ENCODE data around the gene MAGEA8.
"Not testable (repeated sequence)": the region's sequence is repeated elsewhere in the genome, so short reads cannot be mapped to it uniquely, and the experiment has no call there.

Gene MAGEA8

DNA sequence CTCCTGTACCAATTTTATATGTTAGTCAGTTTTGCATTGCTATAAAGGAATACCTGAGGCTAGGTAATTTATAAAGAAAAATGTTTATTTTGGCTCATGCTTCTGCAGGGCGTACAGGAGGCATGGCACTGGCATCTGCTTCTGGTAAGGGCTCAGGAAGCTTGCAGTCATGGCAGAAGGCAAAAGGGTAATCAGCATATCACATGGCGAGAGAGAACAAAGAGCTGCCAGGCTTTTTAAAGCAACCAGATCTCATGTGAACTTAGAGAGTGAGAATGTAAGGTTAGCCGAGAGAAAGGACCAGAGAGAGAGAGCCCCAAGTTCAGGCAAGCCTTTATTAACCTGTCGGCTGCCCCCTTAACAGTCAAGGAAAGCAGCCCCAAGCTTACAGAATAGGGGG lies 42.9 kb downstream of the MAGEA8 start:
- not testable (repeated sequence) for H3K27ac Mint-ChIP-seq; H3K36me3 Mint-ChIP-seq; H3K27me3 Mint-ChIP-seq; ATAC-seq (ENCODE audit: low read depth); DNase-seq (ENCODE audit: low spot score in 2 of 2); H3K9me3 Mint-ChIP-seq; H3K4me1 Mint-ChIP-seq; H3K4me3 Mint-ChIP-seq

DNA sequence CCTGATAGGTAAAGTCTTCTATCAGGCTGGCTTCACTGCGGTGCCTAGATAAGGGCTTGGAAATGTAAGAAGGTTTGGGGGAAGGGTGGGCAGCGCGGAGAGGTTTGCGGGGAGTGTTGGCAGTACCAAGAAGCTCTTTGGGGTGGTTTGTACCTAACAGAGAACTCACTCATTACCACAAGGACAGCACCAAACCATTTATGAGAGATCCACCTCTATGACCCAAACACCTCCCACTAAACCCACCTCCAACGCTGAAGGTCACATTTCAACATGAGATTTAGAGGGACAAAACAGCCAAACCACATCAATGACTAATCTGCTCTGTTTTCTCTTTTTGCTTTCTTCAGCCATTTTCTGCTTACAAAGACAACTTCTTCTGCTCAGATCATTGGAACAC lies 43.5 kb downstream of the MAGEA8 start:
- ATAC-seq (ENCODE audit: low read depth); H3K9me3 Mint-ChIP-seq; H3K4me3 Mint-ChIP-seq; H3K36me3 Mint-ChIP-seq; H3K4me1 Mint-ChIP-seq; H3K27me3 Mint-ChIP-seq; DNase-seq (ENCODE audit: low spot score in 2 of 2); H3K27ac Mint-ChIP-seq: not testable (repeated sequence)

DNA sequence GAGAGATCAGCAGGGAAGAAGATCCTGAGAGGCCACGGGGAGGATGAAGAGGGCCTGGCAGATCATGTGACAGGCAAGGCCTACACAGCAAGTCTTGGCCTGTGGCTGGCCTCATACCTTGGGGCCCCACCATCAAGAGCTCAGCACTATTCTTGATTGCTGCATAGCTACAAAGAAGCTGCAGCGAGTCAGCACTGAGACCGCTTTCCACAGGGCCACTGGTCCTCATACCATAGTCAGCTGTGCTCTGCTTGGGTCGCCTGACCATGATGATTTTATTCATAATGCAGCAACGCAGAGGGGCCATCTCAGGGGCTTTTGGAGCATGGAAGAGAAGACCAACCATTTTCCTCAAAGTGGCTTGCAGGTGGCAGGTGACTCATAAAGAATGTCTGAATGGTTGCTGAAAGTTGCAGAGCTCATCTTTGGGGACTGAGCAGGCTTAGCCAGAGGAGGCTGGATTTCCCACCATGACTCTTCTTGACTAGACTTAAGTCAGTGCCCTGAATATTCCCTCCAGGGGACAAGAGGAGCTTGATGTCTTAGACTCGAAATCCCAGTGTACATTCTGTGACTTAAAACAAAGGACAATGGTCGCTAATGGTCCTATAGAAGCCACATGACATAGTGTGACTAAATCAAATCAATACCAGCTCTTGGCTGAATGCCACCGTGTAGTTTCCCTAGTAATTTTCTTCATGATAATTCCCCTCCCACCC lies 46.4 kb downstream of the MAGEA8 start:
- H3K4me1 Mint-ChIP-seq; H3K9me3 Mint-ChIP-seq; H3K4me3 Mint-ChIP-seq; DNase-seq (ENCODE audit: low spot score in 2 of 2); H3K27me3 Mint-ChIP-seq; H3K36me3 Mint-ChIP-seq; H3K27ac Mint-ChIP-seq; ATAC-seq (ENCODE audit: low read depth): not testable (repeated sequence)

GRCh38 chrX:149927964-149928258 lies 46.9 kb downstream of the MAGEA8 start:
- H3K4me3 Mint-ChIP-seq; ATAC-seq (ENCODE audit: low read depth); DNase-seq (ENCODE audit: low spot score in 2 of 2); H3K36me3 Mint-ChIP-seq; H3K27me3 Mint-ChIP-seq; H3K4me1 Mint-ChIP-seq; H3K9me3 Mint-ChIP-seq; H3K27ac Mint-ChIP-seq: not testable (repeated sequence)

- H3K27me3 Mint-ChIP-seq; H3K4me1 Mint-ChIP-seq; H3K27ac Mint-ChIP-seq; DNase-seq (ENCODE audit: low spot score in 2 of 2); H3K4me3 Mint-ChIP-seq; H3K9me3 Mint-ChIP-seq; ATAC-seq (ENCODE audit: low read depth); H3K36me3 Mint-ChIP-seq: not testable (repeated sequence)
Observed at GRCh38 chrX:149928635-149929034, 47.7 kb downstream of the MAGEA8 start.

- ATAC-seq (ENCODE audit: low read depth); DNase-seq (ENCODE audit: low spot score in 2 of 2); H3K9me3 Mint-ChIP-seq; H3K27me3 Mint-ChIP-seq; H3K4me3 Mint-ChIP-seq; H3K4me1 Mint-ChIP-seq; H3K36me3 Mint-ChIP-seq; H3K27ac Mint-ChIP-seq: not testable (repeated sequence)
Observed at GRCh38 chrX:149929400-149929799, 48.4 kb downstream of the MAGEA8 start, which contains the start of gene HSFX4. TSS of gene HSFX4 (plus strand) at chrX:149929573. CDS start at chrX:149929645, 72 bp downstream.

- ATAC-seq (ENCODE audit: low read depth); H3K4me1 Mint-ChIP-seq; H3K27me3 Mint-ChIP-seq; H3K36me3 Mint-ChIP-seq; H3K4me3 Mint-ChIP-seq; DNase-seq (ENCODE audit: low spot score in 2 of 2); H3K9me3 Mint-ChIP-seq; H3K27ac Mint-ChIP-seq: not testable (repeated sequence)
Observed at GRCh38 chrX:149931355-149931754, 50.4 kb downstream of the MAGEA8 start.

DNA sequence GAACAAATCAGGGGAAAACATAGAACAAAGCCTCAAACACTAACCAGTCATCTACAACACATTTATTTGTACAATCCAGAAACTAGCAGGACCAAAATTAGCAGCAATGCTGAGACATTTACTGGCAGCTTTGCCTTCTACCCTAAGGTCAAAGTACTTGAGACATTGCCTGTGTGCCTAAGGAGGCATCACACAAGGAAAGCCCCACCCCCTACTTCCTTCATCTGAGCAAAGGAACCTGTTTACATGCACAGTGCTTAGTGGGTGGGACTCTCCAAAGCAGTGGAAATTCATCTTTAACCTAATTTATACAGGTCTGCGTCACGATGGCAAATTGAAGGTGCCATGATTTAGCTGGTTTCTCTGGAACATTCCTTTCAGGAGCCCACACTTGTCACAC lies 51.2 kb downstream of the MAGEA8 start:
- H3K27ac Mint-ChIP-seq; ATAC-seq (ENCODE audit: low read depth); H3K4me1 Mint-ChIP-seq; H3K36me3 Mint-ChIP-seq; DNase-seq (ENCODE audit: low spot score in 2 of 2); H3K4me3 Mint-ChIP-seq; H3K9me3 Mint-ChIP-seq; H3K27me3 Mint-ChIP-seq: not testable (repeated sequence)

- H3K27me3 Mint-ChIP-seq; H3K9me3 Mint-ChIP-seq; H3K36me3 Mint-ChIP-seq; DNase-seq (ENCODE audit: low spot score in 2 of 2); H3K27ac Mint-ChIP-seq; H3K4me1 Mint-ChIP-seq; H3K4me3 Mint-ChIP-seq: not testable (repeated sequence)
- ATAC-seq (ENCODE audit: low read depth): peak; percentile 43
Observed at GRCh38 chrX:149932970-149933369, 52.0 kb downstream of the MAGEA8 start.

DNA sequence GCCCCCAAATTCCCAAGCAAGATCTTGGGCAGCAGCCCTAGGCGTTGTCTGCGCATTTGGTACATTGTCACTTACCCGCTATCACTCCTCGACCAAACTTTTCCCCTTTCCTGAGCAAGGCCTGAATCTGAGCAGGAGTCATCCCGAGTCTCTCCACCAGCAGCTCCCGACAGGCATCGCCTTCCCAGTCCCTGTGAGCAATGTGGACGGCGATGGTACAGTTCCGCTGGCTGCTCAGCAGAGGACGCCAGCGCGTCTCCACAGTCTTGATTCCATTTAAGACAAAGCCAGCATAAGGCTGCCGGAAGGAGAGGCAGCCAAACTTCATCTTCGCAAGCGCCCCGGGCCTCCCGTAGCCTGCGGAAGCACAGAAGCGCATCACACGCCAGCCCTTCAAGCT lies 52.6 kb downstream of the MAGEA8 start:
- not testable (repeated sequence) for H3K27ac Mint-ChIP-seq; H3K36me3 Mint-ChIP-seq; ATAC-seq (ENCODE audit: low read depth); H3K4me1 Mint-ChIP-seq; H3K27me3 Mint-ChIP-seq; H3K9me3 Mint-ChIP-seq; DNase-seq (ENCODE audit: low spot score in 2 of 2); H3K4me3 Mint-ChIP-seq

All from memory B cell (primary cell).